ENCODE data around the gene MAMLD1. TPM values are rescaled to one million over a fixed set of nuclear protein-coding genes. Genes with fewer than 3 reads are reported as not detected.

MAMLD1 gene
- total and polyA plus RNA-seq, 2 donors (not counting 3 experiments of a cell fraction or from before 2014, with no cell fraction given), result 2.5 to 5.6 TPM

DNA sequence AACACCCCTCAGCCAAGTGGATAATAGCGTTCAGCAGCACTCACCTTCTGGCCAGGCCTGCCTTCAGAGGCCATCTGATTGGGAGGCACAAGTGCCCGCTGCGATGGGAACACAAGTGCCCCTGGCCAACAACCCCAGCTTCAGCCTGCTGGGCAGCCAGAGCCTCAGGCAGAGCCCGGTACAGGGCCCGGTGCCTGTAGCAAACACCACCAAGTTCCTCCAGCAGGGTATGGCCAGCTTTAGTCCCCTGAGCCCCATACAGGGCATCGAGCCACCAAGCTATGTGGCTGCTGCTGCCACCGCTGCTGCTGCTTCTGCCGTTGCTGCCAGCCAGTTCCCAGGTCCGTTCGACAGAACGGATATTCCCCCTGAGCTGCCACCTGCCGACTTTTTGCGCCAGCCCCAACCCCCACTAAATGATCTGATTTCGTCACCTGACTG, 149.4 kb downstream of the MAMLD1 start:
- Histone ChIP-seq H3K4me1 (ENCODE audit: control insufficient read depth, extremely low read depth, insufficient read depth, low read length) (peaks cover 19% of the 10 kb centered on the region), H3K9ac (replicated peaks; ENCODE audit: extremely low read depth, insufficient read depth, low read length) (no peak overlapping the region), H4K20me1 (replicated peaks; ENCODE audit: control insufficient read depth, extremely low read depth, insufficient read depth, low read length) (no peaks in the 10 kb centered on the region), H3K27ac (ENCODE audit: insufficient read depth, low read depth, low read length) (no peak overlapping the region), H3K9me3 (replicated peaks; ENCODE audit: control insufficient read depth, insufficient read depth, low read length) (no peaks in the 10 kb centered on the region), H3K4me2 (ENCODE audit: insufficient read depth, low read length) (no peak overlapping the region), H3K9me1 (replicated peaks; ENCODE audit: control insufficient read depth, extremely low read depth, insufficient read depth, low read length) (no peaks in the 10 kb centered on the region), H3K36me3 (ENCODE audit: control insufficient read depth in 2 of 2, extremely low read depth in 1 of 2, insufficient read depth in 2 of 2, low read length in 2 of 2) (no peaks in the 10 kb centered on the region), H3K27me3 (ENCODE audit: control insufficient read depth in 2 of 2, insufficient read depth in 2 of 2, low read length in 2 of 2) (no peaks in the 10 kb centered on the region), H3K79me2 (ENCODE audit: control insufficient read depth, insufficient read depth, low read length) (no peaks in the 10 kb centered on the region), H2AFZ (ENCODE audit: low read depth, low read length) (no peak overlapping the region), H3K4me3 (replicated peaks in 1 of 3; ENCODE audit: insufficient read depth in 1 of 3, low read depth in 1 of 3, low read length in 3 of 3) (no peak overlapping the region)
- CTCF ChIA-PET, result interaction anchor here (1.4 kb wide), 1 partner anchor 8 kb away, joined by 3 read pairs; no protein-coding TSS in a partner anchor
- DNase-seq (ENCODE audit: low read depth, low spot score) (no peak), FAIRE-seq (no peak)
- TF ChIP-seq GATA2 (IDR thresholded peaks at IDR 0.05; ENCODE audit: insufficient read depth, insufficient read length, low read depth, low read length) (no peak), JUN (IDR thresholded peaks at IDR 0.05; ENCODE audit: borderline replicate concordance, insufficient read depth, insufficient read length, low read depth) (no peak), POLR2AphosphoS5 (IDR thresholded peaks at IDR 0.05; ENCODE audit: insufficient read depth, low read depth, low read length) (no peak), MYC (IDR thresholded peaks at IDR 0.05; ENCODE audit: low read depth, low read length) (no peak), POLR2A (IDR thresholded peaks at IDR 0.05; ENCODE audit: low read depth, low read length) (no peak), EZH2 (IDR thresholded peaks at IDR 0.05; ENCODE audit: borderline replicate concordance, low read depth, low read length, severe bottlenecking) (no peak), FOS (IDR thresholded peaks at IDR 0.05; ENCODE audit: borderline replicate concordance, insufficient read depth, low read length) (no peak)
- TF ChIP-seq, protein P1, sequence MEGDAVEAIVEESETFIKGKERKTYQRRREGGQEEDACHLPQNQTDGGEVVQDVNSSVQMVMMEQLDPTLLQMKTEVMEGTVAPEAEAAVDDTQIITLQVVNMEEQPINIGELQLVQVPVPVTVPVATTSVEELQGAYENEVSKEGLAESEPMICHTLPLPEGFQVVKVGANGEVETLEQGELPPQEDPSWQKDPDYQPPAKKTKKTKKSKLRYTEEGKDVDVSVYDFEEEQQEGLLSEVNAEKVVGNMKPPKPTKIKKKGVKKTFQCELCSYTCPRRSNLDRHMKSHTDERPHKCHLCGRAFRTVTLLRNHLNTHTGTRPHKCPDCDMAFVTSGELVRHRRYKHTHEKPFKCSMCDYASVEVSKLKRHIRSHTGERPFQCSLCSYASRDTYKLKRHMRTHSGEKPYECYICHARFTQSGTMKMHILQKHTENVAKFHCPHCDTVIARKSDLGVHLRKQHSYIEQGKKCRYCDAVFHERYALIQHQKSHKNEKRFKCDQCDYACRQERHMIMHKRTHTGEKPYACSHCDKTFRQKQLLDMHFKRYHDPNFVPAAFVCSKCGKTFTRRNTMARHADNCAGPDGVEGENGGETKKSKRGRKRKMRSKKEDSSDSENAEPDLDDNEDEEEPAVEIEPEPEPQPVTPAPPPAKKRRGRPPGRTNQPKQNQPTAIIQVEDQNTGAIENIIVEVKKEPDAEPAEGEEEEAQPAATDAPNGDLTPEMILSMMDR (IDR thresholded peaks at IDR 0.05; ENCODE audit: extremely low read depth in 1 of 2, insufficient read depth in 1 of 2, low read depth in 1 of 2, low read length in 2 of 2), result no peak
- TF ChIP-seq, protein P2, sequence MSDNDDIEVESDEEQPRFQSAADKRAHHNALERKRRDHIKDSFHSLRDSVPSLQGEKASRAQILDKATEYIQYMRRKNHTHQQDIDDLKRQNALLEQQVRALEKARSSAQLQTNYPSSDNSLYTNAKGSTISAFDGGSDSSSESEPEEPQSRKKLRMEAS (IDR thresholded peaks at IDR 0.05; ENCODE audit: insufficient read depth, insufficient read length), result no peak
- POLR2A ChIA-PET, result no interaction called here
- BruUV-seq (replicated peaks), result no TSS peak
- dilution Hi-C loops (cut with MboI; ENCODE audit: extremely low pct_ligation_motif_present, low sequenced_read_pairs), result no loop called here
- intact Hi-C loops (cut with micrococcal nuclease), result no loop called here

Measured in endothelial cell of umbilical vein (primary cell).